H1 (cell line): Measurements from ENCODE around the gene NME1.

Source experiments
- CREB1 ChIP-seq: IDR thresholded peaks from 2 replicates; pipeline ENCODE4 v1.6.1; 2012; ENCODE audit warnings: inconsistent platforms
- CTCF ChIP-seq, 3 experiments: IDR thresholded peaks; 1 replicate in 2 of 3; 2 replicates in 1 of 3; pipeline versions ENCODE4 v1.5.1 to v1.6.1; 2011; ENCODE audit warnings: low read length in 3 of 3, mild to moderate bottlenecking in 3 of 3, inconsistent platforms in 2 of 3, low read depth in 1 of 3, moderate library complexity in 1 of 3; ENCODE audit not compliant: insufficient read depth in 1 of 3; ENCODE audit errors: control extremely low read depth in 1 of 3
- EP300 ChIP-seq, 2 experiments: IDR thresholded peaks; 1 replicate in 1 of 2; 2 replicates in 1 of 2; pipeline ENCODE4 v1.6.1; 2011 to 2012; ENCODE audit warnings: low read depth in 2 of 2, low read length in 2 of 2, mild to moderate bottlenecking in 2 of 2, borderline replicate concordance in 1 of 2, inconsistent platforms in 1 of 2, moderate library complexity in 1 of 2
- EZH2 ChIP-seq: fragments of 200-600 bp; sonication (generic); IDR thresholded peaks from 2 replicates; pipeline ENCODE4 v1.7.1; 2012; ENCODE audit warnings: low read depth, mild to moderate bottlenecking, moderate library complexity, low read length, inconsistent platforms; ENCODE audit not compliant: severe bottlenecking
- JUN ChIP-seq: IDR thresholded peaks from 2 replicates; pipeline ENCODE4 v1.6.1; 2011; ENCODE audit warnings: low read depth, mild to moderate bottlenecking, improper control_type of control experiment, low read length
- POLR2A ChIP-seq, 2 experiments: IDR thresholded peaks; 1 replicate in 1 of 2; 2 replicates in 1 of 2; pipeline ENCODE4 v1.6.1; 2011; ENCODE audit warnings: low read depth in 2 of 2, low read length in 2 of 2, mild to moderate bottlenecking in 2 of 2; ENCODE audit errors: control extremely low read depth in 1 of 2
- RAD21 ChIP-seq, 2 experiments: IDR thresholded peaks in 1 of 2; conservative IDR thresholded peaks in 1 of 2; 2 replicates each; pipeline ENCODE4 v1.6.1; 2011; ENCODE audit warnings: low read depth in 2 of 2, low read length in 2 of 2, improper control_type of control experiment in 1 of 2, inconsistent platforms in 1 of 2, mild to moderate bottlenecking in 1 of 2, moderate library complexity in 1 of 2
- SP1 ChIP-seq: IDR thresholded peaks from 2 replicates; pipeline ENCODE4 v1.6.1; 2011; ENCODE audit warnings: low read depth, low read length
- TBP ChIP-seq: IDR thresholded peaks from 2 replicates; pipeline ENCODE4 v1.6.1; 2011; ENCODE audit warnings: low read depth, low read length, improper control_type of control experiment
- TEAD4 ChIP-seq: IDR thresholded peaks from 2 replicates; pipeline ENCODE4 v1.6.1; 2012; ENCODE audit warnings: low read depth, low read length, inconsistent platforms, mixed read lengths
- TF ChIP-seq, protein P1 (sequence below): IDR thresholded peaks from 2 replicates; pipeline ENCODE4 v1.6.1; 2011; ENCODE audit warnings: low read length, improper control_type of control experiment

DNA sequence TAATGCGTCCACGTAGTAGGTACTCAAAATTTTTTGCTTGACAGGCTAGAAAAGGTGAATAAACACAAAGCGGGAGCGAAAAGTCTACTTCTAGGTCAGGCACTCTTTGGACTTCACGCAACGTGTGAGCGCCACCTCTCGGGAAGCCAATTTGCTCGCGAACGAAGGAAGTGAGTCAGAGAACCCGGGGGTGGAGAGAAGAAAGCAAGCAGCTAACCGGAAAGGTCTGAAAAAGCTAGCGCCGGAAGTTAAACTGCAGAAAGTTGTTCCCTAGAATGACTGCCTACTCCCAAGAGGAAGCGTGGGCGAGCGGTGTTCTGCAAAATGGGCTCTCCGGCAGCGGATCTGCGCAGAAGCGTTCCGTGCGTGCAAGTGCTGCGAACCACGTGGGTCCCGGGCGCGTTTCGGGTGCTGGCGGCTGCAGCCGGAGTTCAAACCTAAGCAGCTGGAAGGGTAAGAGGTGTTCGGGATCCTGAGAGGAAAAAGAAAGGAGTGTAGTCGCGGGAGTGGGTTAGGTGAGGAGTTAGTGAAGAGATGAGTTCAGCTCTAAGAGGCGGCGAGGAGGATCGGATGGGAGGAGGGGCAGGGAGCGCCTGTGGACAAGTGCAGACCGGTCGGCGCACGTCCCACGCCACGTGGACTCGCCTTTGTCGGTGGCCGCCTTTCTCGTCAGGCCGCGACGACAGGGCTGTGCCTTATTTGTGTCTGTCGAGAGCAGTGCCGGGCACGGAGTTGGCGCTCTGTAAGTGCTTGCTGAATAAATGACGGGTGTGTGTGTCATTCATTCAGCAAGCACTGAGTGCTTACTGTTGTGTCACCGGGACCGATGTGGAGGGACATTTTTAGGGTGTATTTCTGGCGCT is at the start of gene NME1:
- TF ChIP-seq CTCF (IDR thresholded peaks at IDR 0.05; ENCODE audit: control extremely low read depth in 1 of 3, insufficient read depth in 1 of 3, low read depth in 1 of 3, low read length in 3 of 3), result peak; percentile 72 to 87 (median 77)
- peak; percentile 84 for TF ChIP-seq SP1
- peak; percentile 84 to 88 for TF ChIP-seq POLR2A (IDR thresholded peaks at IDR 0.05; ENCODE audit: control extremely low read depth in 1 of 2, low read depth in 2 of 2, low read length in 2 of 2)
- peak; percentile 62 for TF ChIP-seq JUN
- peak; percentile 85 to 87 for TF ChIP-seq RAD21 (IDR thresholded peaks at IDR 0.05 in 1 of 2, conservative IDR thresholded peaks at IDR 0.05 in 1 of 2; ENCODE audit: low read depth in 2 of 2, low read length in 2 of 2)
- peak; percentile 52; the same call in 1 of the 2 replicates for TF ChIP-seq TEAD4
- TF ChIP-seq EZH2, result no peak
- TF ChIP-seq, protein P1, sequence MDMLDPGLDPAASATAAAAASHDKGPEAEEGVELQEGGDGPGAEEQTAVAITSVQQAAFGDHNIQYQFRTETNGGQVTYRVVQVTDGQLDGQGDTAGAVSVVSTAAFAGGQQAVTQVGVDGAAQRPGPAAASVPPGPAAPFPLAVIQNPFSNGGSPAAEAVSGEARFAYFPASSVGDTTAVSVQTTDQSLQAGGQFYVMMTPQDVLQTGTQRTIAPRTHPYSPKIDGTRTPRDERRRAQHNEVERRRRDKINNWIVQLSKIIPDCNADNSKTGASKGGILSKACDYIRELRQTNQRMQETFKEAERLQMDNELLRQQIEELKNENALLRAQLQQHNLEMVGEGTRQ, result peak; percentile 83
- peak; percentile 81 for TF ChIP-seq CREB1
- peak; percentile 47 to 85; a peak in 2 of 3 replicates for TF ChIP-seq EP300 (IDR thresholded peaks at IDR 0.05; ENCODE audit: borderline replicate concordance in 1 of 2, low read depth in 2 of 2, low read length in 2 of 2)
- TF ChIP-seq TBP, result peak; percentile 96
